Caco-2 (cell line): ENCODE results near the gene DNASE1. TPM values are rescaled to one million over a fixed set of nuclear protein-coding genes. Genes with fewer than 3 reads are reported as not detected.

Source experiments
- BruUV-seq: library from RNA; stranded (reverse); fragments of 400-500 nt; replicated peaks from 2 replicates; lab custom pipeline; 2021; lab: Mats Ljungman, UMichigan
- CTCF ChIA-PET: fragments of 300-600 bp; sonication (Branson Sonifier 250); formaldehyde crosslinking; loops from one replicate; lab custom pipeline; 2022; ENCODE audit warnings: antibody characterized with exemption; lab: Charles Lee
- POLR2A ChIA-PET: fragments of 300-600 bp; sonication (Branson Sonifier 250); formaldehyde crosslinking; loops from one replicate; lab custom pipeline; 2022; ENCODE audit warnings: antibody characterized with exemption; lab: Charles Lee
- DNase-seq, 2 experiments: peaks; one replicate each; pipeline versions ENCODE4 v3.0.0 to v3.0.0-alpha.2; 2020 to 2022
- H3K27me3 ChIP-seq: replicated peaks from 2 replicates; pipeline ENCODE4 v1.6.0; 2011; ENCODE audit warnings: low read length; ENCODE audit not compliant: control insufficient read depth, insufficient read depth
- H3K36me3 ChIP-seq: 2 replicates; pipeline ENCODE4 v1.5.1; 2011; ENCODE audit warnings: low read length; ENCODE audit not compliant: control insufficient read depth, insufficient read depth
- H3K4me1 ChIP-seq: fragments of 250-450 bp; sonication (Bioruptor Pico); 2 replicates; pipeline ENCODE4 v1.5.1; 2020; ENCODE audit warnings: mild to moderate bottlenecking
- H3K4me3 ChIP-seq: 2 replicates; pipeline ENCODE4 v1.5.1; 2011; ENCODE audit warnings: low read depth, mild to moderate bottlenecking, control low read depth, low read length
- H3K9me3 ChIP-seq: fragments of 250-450 bp; sonication (Bioruptor Pico); 2 replicates; pipeline ENCODE4 v1.5.1; 2020; ENCODE audit warnings: mild to moderate bottlenecking, moderate library complexity
- H3K27ac Mint-ChIP-seq: one replicate; pipeline ENCODE4 v1.8.0; 2022; ENCODE audit warnings: mixed read lengths; ENCODE audit not compliant: unreplicated experiment
- H3K27me3 Mint-ChIP-seq: one replicate; pipeline ENCODE4 v1.8.0; 2022; ENCODE audit warnings: mixed read lengths; ENCODE audit not compliant: insufficient read depth, unreplicated experiment
- H3K36me3 Mint-ChIP-seq: one replicate; pipeline ENCODE4 v1.8.0; 2022; ENCODE audit warnings: mild to moderate bottlenecking, mixed read lengths; ENCODE audit not compliant: insufficient read depth, unreplicated experiment
- H3K4me1 Mint-ChIP-seq: one replicate; pipeline ENCODE4 v1.8.0; 2022; ENCODE audit warnings: low read depth, mixed read lengths; ENCODE audit not compliant: unreplicated experiment
- H3K4me3 Mint-ChIP-seq: one replicate; pipeline ENCODE4 v1.8.0; 2022; ENCODE audit warnings: mild to moderate bottlenecking, moderate library complexity, mixed read lengths; ENCODE audit not compliant: unreplicated experiment
- H3K9me3 Mint-ChIP-seq: one replicate; pipeline ENCODE4 v1.8.0; 2022; ENCODE audit warnings: mixed read lengths; ENCODE audit not compliant: unreplicated experiment
- CTCF ChIP-seq, 2 experiments: fragments of 200-600 bp in 1 of 2; IDR thresholded peaks; 1 replicate in 1 of 2; 2 replicates in 1 of 2; pipeline versions ENCODE4 v1.5.1 to v1.8.0; 2011 to 2022; ENCODE audit warnings: antibody characterized with exemption in 1 of 2, control low read depth in 1 of 2, inconsistent platforms in 1 of 2, low read depth in 1 of 2, low read length in 1 of 2, mild to moderate bottlenecking in 1 of 2, moderate library complexity in 1 of 2; ENCODE audit not compliant: insufficient read depth in 1 of 2, severe bottlenecking in 1 of 2, unreplicated experiment in 1 of 2
- intact Hi-C: fragments of 100-400 bp; cut with micrococcal nuclease; formaldehyde crosslinking; loops from one replicate; pipeline ENCODE4 v1.10.0; 2022; ENCODE audit not compliant: unreplicated experiment
- total RNA-seq: library from RNA; stranded (reverse); gene quantifications from 2 replicates; pipeline ENCODE4 v1.2.3, GENCODE V29; 2022

The DNASE1 gene
- total RNA-seq, 1 experiment from 2014 or later, result 26.2 TPM

- H3K4me1 Mint-ChIP-seq, result peaks cover 3% of the 10 kb centered on the region
- TF ChIP-seq CTCF (IDR thresholded peaks at IDR 0.05; ENCODE audit: insufficient read depth in 1 of 2, low read depth in 1 of 2, low read length in 1 of 2, severe bottlenecking in 1 of 2, unreplicated experiment in 1 of 2), result peak; percentile 80 to 85
- H3K36me3 Mint-ChIP-seq, result peaks cover 60% of the 10 kb centered on the region
- ChIA-PET POLR2A (no interaction called here), CTCF (interaction anchor here (0.5 kb wide), 1 partner anchor 770 kb away, joined by 5 read pairs; no protein-coding TSS in a partner anchor)
- Histone ChIP-seq H3K4me1 (no peaks in the 10 kb centered on the region), H3K27me3 (no peaks in the 10 kb centered on the region), H3K36me3 (no peaks in the 10 kb centered on the region; the same call in 1 of the 2 replicates), H3K4me3 (no peak overlapping the region), H3K9me3 (no peaks in the 10 kb centered on the region)
- no peak overlapping the region for H3K4me3 Mint-ChIP-seq
- H3K27ac Mint-ChIP-seq, result peak overlapping the region; percentile 55
- intact Hi-C loops, result loop anchor here (10.0 kb wide), 1 partner anchor 184 kb away; no protein-coding TSS in a partner anchor
- BruUV-seq, result no TSS peak
- peak; percentile 82 to 86 for DNase-seq
- no peaks in the 10 kb centered on the region for H3K27me3 Mint-ChIP-seq
- no peaks in the 10 kb centered on the region for H3K9me3 Mint-ChIP-seq
These were observed 36.0 kb downstream of the DNASE1 start for GRCh38 chr16:3690470-3690928.

- intact Hi-C loops, result loop anchor here (10.0 kb wide), 1 partner anchor 184 kb away; no protein-coding TSS in a partner anchor
- H3K4me3 Mint-ChIP-seq, result no peak overlapping the region
- peaks cover 9% of the 10 kb centered on the region for H3K4me1 Mint-ChIP-seq
- Histone ChIP-seq H3K4me1 (peaks cover 2% of the 10 kb centered on the region), H3K4me3 (no peak overlapping the region), H3K36me3 (no peaks in the 10 kb centered on the region; the same call in 1 of the 2 replicates), H3K9me3 (no peaks in the 10 kb centered on the region), H3K27me3 (no peaks in the 10 kb centered on the region)
- no TSS peak for BruUV-seq
- no peak for TF ChIP-seq CTCF (IDR thresholded peaks at IDR 0.05; ENCODE audit: insufficient read depth in 1 of 2, low read depth in 1 of 2, low read length in 1 of 2, severe bottlenecking in 1 of 2, unreplicated experiment in 1 of 2)
- no peaks in the 10 kb centered on the region for H3K27me3 Mint-ChIP-seq
- H3K27ac Mint-ChIP-seq, result peak overlapping the region; percentile 55
- CTCF ChIA-PET, result interaction anchor here (0.9 kb wide), 1 partner anchor 11 kb away, joined by 3 read pairs; no protein-coding TSS in a partner anchor
- DNase-seq, result no peak
- no peaks in the 10 kb centered on the region for H3K9me3 Mint-ChIP-seq
- POLR2A ChIA-PET, result no interaction called here
- peaks cover 54% of the 10 kb centered on the region for H3K36me3 Mint-ChIP-seq
These were observed 36.7 kb downstream of the DNASE1 start for GRCh38 chr16:3690980-3691720.

GRCh38 chr16:3691761-3692160, 37.3 kb downstream of the DNASE1 start:
- no peak for DNase-seq
- intact Hi-C loops, result loop anchor here (10.0 kb wide), 1 partner anchor 183 kb away; no protein-coding TSS in a partner anchor
- TF ChIP-seq CTCF (IDR thresholded peaks at IDR 0.05; ENCODE audit: insufficient read depth in 1 of 2, low read depth in 1 of 2, low read length in 1 of 2, severe bottlenecking in 1 of 2, unreplicated experiment in 1 of 2), result no peak
- Histone ChIP-seq H3K27me3 (no peaks in the 10 kb centered on the region), H3K4me3 (no peak overlapping the region), H3K4me1 (peaks cover 8% of the 10 kb centered on the region), H3K36me3 (no peaks in the 10 kb centered on the region; the same call in 1 of the 2 replicates), H3K9me3 (no peaks in the 10 kb centered on the region)
- peaks cover 56% of the 10 kb centered on the region for H3K36me3 Mint-ChIP-seq
- H3K9me3 Mint-ChIP-seq, result no peaks in the 10 kb centered on the region
- ChIA-PET CTCF (interaction anchor here (0.9 kb wide), 1 partner anchor 10 kb away, joined by 3 read pairs; no protein-coding TSS in a partner anchor), POLR2A (no interaction called here)
- no TSS peak for BruUV-seq
- H3K27me3 Mint-ChIP-seq, result no peaks in the 10 kb centered on the region
- H3K4me3 Mint-ChIP-seq, result no peak overlapping the region
- H3K27ac Mint-ChIP-seq, result no peak overlapping the region
- H3K4me1 Mint-ChIP-seq, result peaks cover 11% of the 10 kb centered on the region
